GM06990 (cell line): ENCODE measurements around the gene ACAA1.
"Not testable (repeated sequence)": the region's sequence is repeated elsewhere in the genome, so short reads cannot be mapped to it uniquely, and the experiment has no call there.

Experiments
- DNase-seq: peaks from one replicate; pipeline ENCODE4 v3.0.0-alpha.2; 2011; ENCODE audit not compliant: insufficient read length; ENCODE audit errors: extremely low read depth
- H3K27me3 ChIP-seq: replicated peaks from 2 replicates; pipeline ENCODE4 v1.6.0; 2011; ENCODE audit warnings: low read length; ENCODE audit not compliant: control insufficient read depth, insufficient read depth
- H3K36me3 ChIP-seq: 2 replicates; pipeline ENCODE4 v1.5.1; 2011; ENCODE audit warnings: low read length; ENCODE audit not compliant: control insufficient read depth, insufficient read depth
- H3K4me3 ChIP-seq: replicated peaks from 2 replicates; pipeline ENCODE4 v1.5.1; 2011; ENCODE audit warnings: low read depth, mild to moderate bottlenecking, control low read depth, low read length
- CTCF ChIP-seq: IDR thresholded peaks from 2 replicates; pipeline ENCODE4 v1.5.1; 2011; ENCODE audit warnings: low read length, control low read depth, mild to moderate bottlenecking, inconsistent platforms; ENCODE audit not compliant: insufficient read depth, poor library complexity, severe bottlenecking

The ACAA1 gene

DNA sequence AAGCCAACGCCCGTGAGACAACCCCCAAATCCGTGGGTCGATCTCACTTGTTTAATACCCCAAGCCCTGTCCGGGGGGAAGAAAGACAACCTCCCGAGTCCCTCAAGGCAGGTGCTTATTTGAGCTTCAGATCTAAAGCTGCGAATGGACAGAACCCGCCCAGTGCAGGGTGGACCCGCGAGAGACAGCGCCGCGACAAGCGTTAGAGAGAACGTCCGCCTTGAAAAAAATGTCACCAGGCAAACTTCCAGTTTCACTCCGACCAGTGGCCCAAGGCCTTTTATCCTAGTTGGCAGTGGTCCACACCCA lies 27.7 kb upstream of the ACAA1 start:
- H3K27me3 ChIP-seq = no peaks in the 10 kb centered on the region
- no peaks in the 10 kb centered on the region for H3K36me3 ChIP-seq
- DNase-seq = no peak
- peak overlapping the region; percentile 89 for H3K4me3 ChIP-seq
- no peak for TF ChIP-seq CTCF

DNA sequence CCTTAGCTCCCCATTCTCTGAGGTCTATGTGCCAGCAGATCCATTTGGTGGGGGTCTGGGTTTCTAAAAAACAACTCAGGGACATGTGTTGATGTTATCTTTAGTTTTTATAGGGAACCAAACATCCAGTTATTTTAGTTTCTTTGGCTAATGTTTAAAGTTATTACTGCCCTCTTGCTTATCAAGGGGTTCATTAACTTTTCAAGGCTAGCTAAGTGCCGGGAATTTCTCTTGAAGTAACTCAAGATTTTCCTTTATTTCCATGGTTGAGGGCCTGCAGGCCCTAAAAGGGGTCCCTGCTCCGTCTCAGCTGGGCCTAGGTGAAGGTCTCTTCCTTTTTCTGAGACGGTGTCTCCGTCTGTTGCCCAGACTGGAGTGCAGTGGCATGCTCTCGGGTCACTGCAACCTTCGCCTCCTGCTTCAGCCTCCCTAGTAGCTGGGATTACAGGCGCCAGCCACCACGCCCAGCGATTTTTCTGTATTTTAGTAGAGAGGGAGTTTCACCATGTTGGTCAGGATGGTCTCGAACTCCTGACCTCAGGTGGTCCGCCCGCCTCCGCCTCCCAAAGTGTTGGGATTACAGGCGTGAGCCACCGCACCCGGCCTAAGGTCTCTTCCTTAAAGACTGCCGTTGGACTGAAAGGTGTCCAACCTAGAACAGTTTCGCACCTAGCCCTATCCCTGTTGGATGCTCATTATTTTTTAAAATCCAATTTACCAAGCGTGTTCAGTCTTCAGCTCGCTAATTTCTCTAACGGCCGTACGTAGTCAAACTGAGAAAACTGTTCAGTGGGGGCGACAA lies 27.1 kb upstream of the ACAA1 start:
- Histone ChIP-seq H3K27me3 (no peaks in the 10 kb centered on the region), H3K36me3 (no peaks in the 10 kb centered on the region), H3K4me3 (peak overlapping the region; percentile 89)
- TF ChIP-seq CTCF = no peak
- no peak for DNase-seq

DNA sequence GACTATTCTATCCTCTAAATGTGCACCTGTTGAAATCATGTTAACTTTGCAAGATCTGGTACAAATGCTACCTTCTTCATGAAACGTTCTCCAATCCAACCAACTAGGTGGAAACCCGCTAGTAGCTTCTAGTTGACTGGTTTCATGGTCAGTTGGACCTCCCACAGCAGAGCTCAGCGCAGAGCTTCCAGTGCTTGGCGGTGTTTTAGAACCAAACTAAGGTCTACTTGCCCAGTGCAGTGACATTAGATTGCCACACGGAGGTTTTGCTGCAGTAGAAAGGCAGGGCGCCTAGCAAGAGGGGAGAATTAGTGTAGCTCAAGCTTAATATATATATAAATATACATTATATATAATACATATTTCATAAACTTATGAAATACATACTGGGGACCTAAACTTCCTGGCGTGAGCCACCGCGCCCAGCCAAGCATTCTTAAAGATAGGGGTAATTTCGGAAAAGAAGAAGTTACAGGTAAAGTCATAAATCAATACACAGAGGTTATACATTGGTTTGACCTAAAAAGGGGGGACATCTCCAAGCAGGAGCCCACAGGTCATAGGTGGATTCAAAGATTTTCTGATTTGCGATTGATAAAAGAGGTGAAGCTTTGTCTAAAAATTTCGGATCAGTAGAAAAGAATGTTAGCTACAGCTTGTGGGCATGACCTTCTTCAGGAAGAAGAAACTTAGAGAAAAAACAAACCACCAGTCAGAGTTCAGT lies 26.4 kb upstream of the ACAA1 start:
- TF ChIP-seq CTCF = peak; percentile 6
- DNase-seq = no peak
- Histone ChIP-seq H3K4me3 (no peak overlapping the region), H3K27me3 (no peaks in the 10 kb centered on the region), H3K36me3 (no peaks in the 10 kb centered on the region)

- DNase-seq, H3K36me3 ChIP-seq, H3K4me3 ChIP-seq, H3K27me3 ChIP-seq: not testable (repeated sequence)
Measured at GRCh38 chr3:38160704-38161103, 23.8 kb upstream of the ACAA1 start.

DNA sequence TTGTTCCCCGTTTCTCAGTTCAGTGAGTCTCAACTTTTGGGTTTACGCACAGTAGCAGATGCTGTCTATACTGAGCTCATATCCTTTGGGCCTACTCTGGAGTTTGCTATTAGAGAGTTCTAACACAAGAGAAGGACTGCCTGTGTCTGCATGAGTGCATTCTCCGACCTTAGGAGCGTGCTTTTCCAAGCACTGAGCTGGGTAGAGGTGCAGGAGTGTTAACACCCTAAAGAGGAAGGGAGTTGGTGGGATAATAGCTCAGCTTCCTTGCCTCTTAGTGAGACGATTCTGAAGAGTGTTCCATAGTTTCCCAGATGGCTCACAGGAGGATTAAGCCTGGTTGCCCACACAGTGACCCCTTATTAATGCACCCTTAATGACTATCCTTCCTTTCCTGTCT lies 21.5 kb upstream of the ACAA1 start:
- Histone ChIP-seq H3K4me3 (no peak overlapping the region), H3K36me3 (no peaks in the 10 kb centered on the region), H3K27me3 (no peaks in the 10 kb centered on the region)
- no peak for DNase-seq
- TF ChIP-seq CTCF = no peak

- H3K27me3 ChIP-seq = no peaks in the 10 kb centered on the region
- no peaks in the 10 kb centered on the region for H3K36me3 ChIP-seq
- TF ChIP-seq CTCF = no peak
- H3K4me3 ChIP-seq = no peak overlapping the region
- DNase-seq = no peak
Measured at GRCh38 chr3:38157595-38157994, 20.7 kb upstream of the ACAA1 start.
